Keratinocyte (primary cell): ENCODE data around the gene TMCO6.

Source experiments
- EZH2 ChIP-seq: IDR thresholded peaks from one replicate; pipeline ENCODE4 v1.6.1; 2012; ENCODE audit warnings: inconsistent platforms, mild to moderate bottlenecking, low read length, moderate library complexity
- TF ChIP-seq, protein P1 (sequence below), 3 experiments: IDR thresholded peaks in 1 of 3; conservative IDR thresholded peaks in 1 of 3; optimal IDR thresholded peaks in 1 of 3; 2 replicates in 2 of 3; 3 replicates in 1 of 3; pipeline versions ENCODE3 to v1.5.1; 2011; ENCODE audit warnings: low read length in 3 of 3, mild to moderate bottlenecking in 3 of 3, moderate library complexity in 2 of 3, control low read depth in 1 of 3, inconsistent platforms in 1 of 3; ENCODE audit not compliant: insufficient read depth in 2 of 3; ENCODE audit errors: extremely low read depth in 1 of 3

DNA sequence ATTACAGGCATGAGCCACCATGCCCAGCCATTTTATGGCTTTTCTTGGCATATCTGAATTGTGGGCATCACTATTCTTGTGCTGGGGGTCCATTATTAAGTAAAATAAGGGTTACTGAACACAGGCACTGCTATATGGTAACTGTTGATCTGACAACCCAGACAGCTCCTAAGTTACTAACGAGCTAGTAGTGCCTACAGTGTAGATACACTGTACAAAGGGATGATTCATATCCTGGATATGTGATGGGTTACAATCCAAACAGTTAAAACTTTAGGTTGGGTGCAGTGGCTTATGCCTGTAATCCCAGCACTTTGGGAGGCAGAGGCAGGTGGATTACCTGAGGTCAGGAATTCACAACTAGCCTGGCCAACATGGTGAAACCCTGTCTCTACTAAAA, 10.5 kb upstream of the TMCO6 start:
- TF ChIP-seq, protein P1, sequence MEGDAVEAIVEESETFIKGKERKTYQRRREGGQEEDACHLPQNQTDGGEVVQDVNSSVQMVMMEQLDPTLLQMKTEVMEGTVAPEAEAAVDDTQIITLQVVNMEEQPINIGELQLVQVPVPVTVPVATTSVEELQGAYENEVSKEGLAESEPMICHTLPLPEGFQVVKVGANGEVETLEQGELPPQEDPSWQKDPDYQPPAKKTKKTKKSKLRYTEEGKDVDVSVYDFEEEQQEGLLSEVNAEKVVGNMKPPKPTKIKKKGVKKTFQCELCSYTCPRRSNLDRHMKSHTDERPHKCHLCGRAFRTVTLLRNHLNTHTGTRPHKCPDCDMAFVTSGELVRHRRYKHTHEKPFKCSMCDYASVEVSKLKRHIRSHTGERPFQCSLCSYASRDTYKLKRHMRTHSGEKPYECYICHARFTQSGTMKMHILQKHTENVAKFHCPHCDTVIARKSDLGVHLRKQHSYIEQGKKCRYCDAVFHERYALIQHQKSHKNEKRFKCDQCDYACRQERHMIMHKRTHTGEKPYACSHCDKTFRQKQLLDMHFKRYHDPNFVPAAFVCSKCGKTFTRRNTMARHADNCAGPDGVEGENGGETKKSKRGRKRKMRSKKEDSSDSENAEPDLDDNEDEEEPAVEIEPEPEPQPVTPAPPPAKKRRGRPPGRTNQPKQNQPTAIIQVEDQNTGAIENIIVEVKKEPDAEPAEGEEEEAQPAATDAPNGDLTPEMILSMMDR (optimal IDR thresholded peaks at IDR 0.05 in 1 of 3, IDR thresholded peaks at IDR 0.05 in 1 of 3, conservative IDR thresholded peaks at IDR 0.05 in 1 of 3; ENCODE audit: extremely low read depth in 1 of 3, insufficient read depth in 2 of 3, low read length in 3 of 3): no peak
- TF ChIP-seq EZH2: no peak
